ENCODE data around the gene RETSAT.
"Not testable (repeated sequence)": the region's sequence is repeated elsewhere in the genome, so short reads cannot be mapped to it uniquely, and the experiment has no call there.

Gene RETSAT

DNA sequence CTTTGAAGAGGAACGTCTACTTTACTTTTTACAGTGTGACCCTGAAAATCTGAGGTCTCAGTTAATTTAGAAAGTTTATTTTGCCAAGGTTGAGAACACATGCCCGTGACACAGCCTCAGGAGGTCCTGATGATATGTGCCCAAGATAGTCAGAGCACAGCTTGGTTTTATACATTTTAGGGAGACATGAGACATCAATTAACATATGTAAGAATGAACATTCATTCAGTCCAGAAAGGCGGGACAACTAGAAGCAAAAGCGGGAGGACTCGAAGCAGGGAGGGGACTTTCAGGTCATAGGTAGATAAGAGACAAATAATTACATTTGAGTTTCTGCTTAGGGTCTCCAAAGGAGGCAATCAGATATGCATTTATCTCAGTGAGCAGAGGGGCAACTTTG, 23.9 kb upstream of the RETSAT start:
- no peak for DNase-seq

DNA sequence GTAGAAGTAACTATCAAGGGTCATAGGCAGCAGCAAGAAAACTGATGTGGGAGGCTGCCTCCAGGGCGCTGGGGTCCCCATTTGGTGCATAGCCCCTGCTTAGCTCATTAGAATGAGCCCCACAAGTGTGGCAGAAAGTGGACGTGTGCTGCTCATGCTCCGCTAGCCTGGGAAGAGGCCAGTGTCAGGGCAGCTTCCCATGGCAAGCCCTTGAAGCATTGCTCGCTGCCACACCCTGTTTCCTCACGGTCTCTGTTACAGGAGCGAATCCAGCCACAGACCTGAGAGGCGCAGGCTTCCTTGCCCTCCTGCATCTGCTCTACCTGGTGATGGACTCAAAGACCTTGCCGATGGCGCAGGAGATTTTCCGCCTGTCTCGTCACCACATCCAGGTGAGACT, 22.8 kb upstream of the RETSAT start:
- no peak for DNase-seq

DNA sequence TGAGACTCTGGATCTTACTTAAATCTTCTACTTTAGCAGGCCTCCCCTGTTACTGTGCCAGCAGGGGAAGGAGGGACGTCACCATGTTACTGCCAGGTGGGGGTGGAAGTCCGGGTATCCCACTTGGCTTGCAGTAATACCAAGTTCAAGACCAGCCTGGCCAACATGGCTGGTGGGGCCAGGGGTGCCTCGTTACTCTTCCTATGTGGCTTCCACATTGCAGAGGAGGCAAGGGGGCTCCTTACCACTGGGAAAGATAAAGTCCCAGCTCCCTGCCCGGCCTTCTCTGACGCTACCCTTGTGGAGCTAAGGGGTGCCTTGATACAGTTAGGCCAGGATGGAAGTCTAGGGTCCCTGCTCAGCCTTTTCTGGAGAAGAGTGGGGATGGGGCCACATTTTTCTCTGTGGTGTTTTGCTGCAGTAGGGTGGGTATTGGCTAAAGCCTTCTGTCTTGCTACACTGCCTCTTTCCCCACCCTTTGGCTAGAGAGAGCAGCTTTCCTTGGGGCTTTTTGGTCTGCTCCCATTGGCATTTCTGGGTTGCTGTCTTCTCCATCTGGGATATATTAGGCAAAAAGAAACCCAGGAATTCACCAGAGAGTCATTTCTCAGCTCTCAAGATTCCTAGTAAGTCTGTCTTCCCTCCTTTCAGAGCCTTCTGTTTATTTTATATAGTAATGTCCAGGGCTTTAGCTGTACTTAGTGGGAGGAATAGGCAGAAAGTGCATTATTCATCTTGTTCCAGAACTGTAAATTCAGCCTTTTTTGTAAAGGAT, 22.1 kb upstream of the RETSAT start:
- no peak for DNase-seq

DNA sequence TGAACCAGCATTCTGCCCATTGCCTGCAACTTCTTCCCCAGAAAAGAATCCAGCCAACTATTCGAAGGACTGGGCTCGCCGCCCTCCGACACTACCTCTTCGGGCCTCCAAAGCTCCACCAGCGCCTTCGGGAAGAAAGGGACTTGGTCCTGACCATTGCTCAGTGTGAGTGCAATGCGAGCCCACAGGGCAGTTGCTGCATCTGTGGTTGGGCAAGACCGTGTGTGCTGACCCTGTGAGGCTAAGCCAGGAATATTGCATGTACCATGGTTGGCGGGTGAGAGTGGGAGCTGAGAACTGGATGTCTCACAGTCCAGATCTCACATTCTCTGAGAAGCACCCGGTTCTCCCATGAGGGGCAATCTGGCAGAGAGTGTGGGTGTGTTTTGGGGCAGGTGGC, 16.7 kb upstream of the RETSAT start:
- DNase-seq = no peak

- DNase-seq = no peak
These were observed 15.2 kb upstream of the RETSAT start for GRCh38 chr2:85369500-85369899.

- DNase-seq = no peak
These were observed 14.6 kb upstream of the RETSAT start for GRCh38 chr2:85368921-85369320.

DNA sequence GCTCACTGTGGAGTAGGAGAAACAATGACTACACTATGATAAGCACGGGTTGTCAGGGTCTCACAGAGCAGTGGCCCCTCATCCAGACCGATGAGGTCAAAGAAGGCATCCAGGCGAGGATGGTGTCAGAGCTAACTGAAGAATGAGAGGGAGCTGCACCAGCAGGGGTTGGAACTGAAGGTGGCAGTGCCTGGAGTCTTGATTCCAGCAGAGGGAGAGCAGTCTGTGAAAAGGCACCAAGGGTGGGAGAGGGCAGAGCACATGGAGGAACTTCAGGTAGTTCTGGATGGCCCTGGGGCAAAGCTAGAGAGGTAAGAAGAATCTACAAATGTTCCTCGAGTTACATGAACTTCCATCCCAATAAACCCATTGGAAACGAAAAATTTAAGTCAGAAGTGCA, 12.9 kb upstream of the RETSAT start:
- no peak for DNase-seq

- not testable (repeated sequence) for DNase-seq
These were observed 8.5 kb upstream of the RETSAT start for GRCh38 chr2:85362653-85363387.

DNA sequence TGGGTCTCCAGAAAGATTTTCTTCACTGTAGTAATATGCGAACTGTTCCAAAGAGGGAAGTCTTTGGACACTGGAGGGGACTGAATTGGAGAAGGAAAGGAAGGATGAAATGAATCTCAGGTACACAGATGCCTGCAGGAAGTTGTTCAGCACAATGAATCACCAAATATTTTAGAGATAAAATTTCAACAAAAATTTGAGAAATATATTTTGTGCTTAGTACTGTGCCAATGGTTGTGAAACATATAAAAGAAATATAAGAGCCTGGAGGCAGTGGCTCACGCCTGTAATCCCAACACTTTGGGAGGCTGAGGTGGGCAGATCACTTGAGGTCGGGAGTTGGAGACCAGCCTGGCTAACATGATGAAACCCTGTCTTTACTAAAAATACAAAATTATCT, 3.4 kb upstream of the RETSAT start:
- no peak for DNase-seq

DNA sequence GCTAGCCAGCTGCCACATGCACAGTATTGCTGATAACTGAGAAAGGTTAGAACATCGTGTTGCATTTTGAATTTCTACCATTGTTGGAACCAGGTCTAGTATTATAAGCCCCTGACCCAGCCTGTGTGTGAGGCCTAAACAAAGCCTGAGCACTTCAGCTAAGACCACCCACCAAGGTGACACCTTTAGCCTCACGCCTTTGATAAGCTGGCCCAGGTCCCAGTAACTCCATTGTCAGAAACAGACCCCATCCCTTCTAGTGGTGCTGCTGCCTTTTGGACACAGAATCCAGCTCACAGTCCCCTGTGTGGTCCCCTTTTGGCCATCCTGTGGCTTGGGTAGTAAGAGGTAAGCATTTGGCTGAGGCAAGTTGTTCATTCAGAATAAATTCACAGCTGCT, 1.9 kb upstream of the RETSAT start:
- DNase-seq = no peak

GRCh38 chr2:85355521-85355920, 1.2 kb upstream of the RETSAT start:
- no peak for DNase-seq

GRCh38 chr2:85355073-85355410, 714 bp upstream of the RETSAT start:
- DNase-seq = no peak

DNA sequence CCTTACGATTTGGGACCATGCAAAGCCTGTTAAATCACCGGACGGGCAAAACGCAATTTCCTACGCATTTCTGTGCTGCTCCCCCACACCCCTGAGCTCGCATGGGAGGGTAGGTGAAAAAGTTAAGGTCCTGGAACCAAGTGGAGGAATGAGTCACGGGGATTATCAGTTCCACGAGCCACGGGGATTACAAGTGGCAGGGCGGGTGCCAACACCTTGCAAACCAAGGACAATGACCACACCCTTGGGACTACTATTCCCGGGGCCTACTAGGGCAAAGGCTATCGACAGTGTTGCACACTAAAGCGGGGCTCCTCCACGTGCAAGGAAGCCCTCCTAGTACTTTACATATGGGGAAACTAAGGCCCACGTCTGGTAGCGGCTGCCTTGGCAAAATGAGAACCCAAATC, 447 bp downstream of the RETSAT start:
- DNase-seq = no peak

DNA sequence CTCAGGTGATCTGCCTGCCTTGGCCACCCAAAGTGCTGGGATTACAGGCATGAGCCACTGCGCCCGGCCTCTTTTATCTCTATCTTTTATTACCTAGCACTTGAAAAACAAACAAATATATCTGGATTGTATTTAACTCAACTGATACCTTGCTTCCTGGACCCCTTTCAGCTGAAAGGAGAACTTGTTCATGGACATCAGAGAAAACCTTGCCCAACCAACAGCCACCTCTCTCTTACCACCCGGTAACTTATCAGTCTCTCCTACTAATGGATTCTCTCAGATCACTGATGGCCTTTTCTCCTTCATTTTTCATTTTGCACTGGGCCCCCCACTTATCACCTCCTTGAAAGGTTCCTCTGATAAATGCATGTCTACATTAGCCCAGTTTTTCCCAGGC, 6.7 kb downstream of the RETSAT start:
- no peak for DNase-seq

DNA sequence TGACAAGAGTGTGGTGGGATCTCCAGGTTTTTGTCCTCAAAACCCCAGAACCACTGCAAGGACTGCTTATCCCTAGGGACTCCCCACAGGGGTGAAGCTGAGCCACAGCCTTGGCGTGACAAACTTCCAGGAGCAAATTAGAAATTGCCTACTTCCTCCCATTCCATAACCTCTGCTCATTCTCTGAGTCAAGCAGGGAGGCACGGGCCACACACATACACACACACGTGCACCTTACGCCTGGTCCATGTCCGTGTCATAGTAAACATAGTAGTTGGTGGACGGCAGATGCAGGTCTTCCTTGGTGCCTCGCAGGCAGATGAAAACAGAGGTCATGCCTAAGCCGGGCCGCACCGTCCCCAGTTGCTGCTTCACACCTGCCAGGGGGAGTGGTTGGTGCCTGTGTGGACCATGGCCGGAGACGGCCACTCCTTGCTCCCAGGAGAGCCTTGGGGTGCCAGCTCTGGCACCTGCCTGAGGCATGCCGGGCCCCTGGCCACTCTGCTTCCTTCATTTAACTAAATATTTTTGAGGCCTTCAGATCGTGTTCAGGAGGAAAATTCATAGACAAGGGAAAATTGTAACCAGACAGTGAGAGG, 9.9 kb downstream of the RETSAT start:
- no peak for DNase-seq

DNA sequence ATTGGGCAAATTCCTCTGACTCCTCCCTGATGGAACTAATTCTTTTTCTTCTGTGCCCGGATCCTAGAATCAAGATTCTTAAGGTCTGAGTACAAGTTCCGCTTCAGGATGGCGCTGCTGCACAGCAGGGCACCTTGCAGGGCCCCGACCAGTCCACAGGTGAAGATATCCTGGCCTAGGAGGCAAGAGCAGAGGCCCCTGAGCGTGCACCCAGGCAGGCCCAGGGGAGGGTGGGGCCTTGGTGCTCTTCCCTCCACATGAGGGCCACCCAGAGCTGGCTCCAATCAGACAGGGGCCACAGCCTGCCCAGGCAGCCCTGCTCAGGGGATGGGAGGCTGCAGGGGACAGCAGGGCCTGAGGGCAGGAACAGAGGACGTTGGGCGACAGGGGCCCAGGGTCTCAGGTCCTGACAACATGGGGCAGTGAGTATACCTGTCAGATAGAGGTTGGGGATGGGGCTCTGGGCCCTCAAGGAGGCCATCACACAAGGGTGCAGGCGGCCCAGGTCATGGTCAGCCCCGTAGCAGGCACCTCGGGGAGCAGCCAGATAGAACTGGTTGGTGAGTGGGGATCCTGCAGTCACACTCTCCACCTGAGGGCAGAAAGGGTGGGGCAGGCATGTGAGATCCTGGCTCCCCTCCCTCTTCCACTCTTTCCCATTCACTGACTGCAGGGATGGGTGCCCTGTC, 11.0 kb downstream of the RETSAT start:
- DNase-seq = not testable (repeated sequence)

DNA sequence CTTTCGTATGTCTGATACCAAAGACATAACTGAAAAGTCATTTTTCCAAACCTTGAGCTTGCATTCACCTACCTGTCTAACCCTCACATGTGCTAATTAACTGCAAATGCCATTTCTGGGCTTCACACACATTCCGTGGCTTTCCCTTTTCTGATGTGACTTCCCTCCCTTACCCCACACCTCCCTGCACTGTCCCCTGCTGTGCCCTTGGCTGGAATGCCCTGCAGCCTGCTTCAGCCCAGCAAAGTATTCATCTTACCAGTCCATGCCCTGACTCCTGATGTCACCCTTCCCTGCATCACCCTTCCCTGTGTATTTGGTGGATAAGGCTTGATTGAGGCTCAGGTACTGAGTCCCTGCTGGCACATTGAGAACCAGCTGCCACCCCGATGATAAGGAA, 12.2 kb downstream of the RETSAT start:
- DNase-seq = no peak

DNA sequence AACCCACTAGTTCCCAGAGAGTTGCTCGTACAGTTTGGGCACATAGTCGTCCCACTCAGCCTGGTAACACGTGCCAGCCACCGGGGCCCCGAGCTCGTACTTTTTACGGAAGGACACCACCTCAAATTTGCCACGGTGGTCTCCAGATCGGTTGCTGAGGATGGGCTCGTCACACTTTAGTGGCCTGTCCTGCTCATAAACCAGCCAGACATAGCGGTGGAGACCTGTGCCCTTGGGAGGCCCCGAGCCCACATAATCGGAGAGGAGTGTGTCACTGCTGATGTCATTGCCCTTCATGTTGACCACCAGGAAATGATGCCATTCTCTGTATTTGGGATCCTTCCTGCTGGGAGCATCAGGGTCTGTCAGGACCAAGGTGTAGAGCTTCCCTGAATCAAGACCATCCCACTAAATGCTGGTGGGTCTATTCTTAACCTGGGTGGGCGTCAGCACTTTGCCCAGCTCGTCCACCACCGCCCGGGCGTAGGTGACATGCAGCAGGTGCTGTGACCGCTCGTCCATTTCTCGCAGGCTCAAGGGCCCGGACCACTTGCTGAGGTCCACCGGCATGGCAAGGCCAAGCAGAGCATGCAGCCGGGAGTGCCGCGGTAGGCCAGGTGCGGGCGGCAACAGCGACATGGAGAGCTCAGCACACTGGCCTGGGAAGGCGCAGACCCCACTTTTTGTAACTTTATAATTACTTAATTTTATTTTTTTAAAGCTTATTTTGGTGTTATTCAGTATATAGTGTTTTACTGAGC, 12.9 kb downstream of the RETSAT start:
- no peak for DNase-seq

DNA sequence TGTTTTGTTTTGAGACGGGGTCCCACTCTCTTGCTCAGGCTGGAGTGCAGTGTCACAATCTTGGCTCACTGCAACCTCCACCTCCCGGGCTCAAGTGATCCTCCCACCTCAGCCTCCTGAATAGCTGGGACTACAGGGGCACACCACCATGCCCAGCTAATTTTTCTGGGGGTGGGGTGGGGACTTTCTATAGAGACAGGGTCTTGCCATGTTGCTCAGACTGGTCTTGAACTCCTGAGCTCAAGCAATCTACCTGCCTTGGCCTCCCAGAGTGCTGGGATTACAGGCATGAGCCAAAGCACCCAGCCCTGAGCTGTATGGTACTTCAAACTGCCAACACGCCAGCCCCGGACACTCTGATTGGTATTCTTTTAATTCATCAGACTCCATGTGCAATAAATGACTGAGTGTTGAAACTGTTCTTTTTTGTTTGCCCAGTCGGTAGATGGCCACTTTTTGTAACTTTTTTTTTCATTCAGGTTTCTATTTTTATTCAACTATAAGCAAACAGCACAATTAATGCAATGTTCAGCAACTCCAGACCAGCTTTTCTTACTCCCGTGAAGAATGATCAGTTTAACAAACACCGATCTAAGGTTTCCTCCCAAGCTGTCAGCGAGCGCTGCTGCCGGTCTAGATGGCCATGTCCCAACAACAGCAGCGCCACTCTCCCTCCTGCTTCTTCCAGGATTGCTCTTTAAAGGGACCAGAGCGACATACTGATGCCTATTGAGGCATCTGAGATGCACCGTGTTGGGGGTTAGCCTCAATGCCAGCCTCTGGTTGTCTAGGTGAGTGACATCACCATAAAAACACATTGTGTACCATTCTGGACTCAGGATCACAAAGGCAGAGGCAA, 14.1 kb downstream of the RETSAT start:
- no peak for DNase-seq

GRCh38 chr2:85334928-85335327, 19.4 kb downstream of the RETSAT start:
- DNase-seq = no peak

DNA sequence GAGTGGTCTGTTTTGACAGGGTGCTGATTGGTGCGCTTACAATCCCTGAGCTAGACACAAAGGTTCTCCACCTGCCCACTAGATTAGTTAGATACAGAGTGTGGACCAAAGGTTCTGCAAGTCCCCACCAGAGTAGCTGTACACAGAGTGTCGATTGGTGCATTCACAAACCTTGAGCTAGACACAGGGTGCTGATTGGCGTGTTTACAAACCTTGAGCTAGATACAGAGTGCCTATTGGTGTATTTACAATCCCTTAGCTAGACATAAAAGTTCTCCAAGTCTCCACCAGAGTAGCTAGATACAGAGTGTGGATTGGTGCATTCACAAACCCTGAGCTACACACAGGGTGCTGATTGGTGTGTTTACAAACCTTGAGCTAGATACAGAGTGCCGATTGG, 20.5 kb downstream of the RETSAT start:
- not testable (repeated sequence) for DNase-seq
